NCI-H345 (cell line): ENCODE data around the gene PRDM16.
A peak's percentile ranks its signal among the peaks of the same experiment; 100 is the strongest.

ENCODE experiments used
- DNase-seq: peaks from one replicate; lab custom pipeline; 2025; lab: John Stamatoyannopoulos, UW

The PRDM16 gene

GRCh38 chr1:3475839-3476573, 407.0 kb downstream of the PRDM16 start:
- no peak for DNase-seq

- DNase-seq: no peak
Measured at GRCh38 chr1:3476666-3477065, 407.7 kb downstream of the PRDM16 start.

GRCh38 chr1:3477241-3477995, 408.4 kb downstream of the PRDM16 start:
- DNase-seq: no peak

- no peak for DNase-seq
Measured at GRCh38 chr1:3478187-3478586, 409.2 kb downstream of the PRDM16 start.

GRCh38 chr1:3479511-3480368, 410.7 kb downstream of the PRDM16 start:
- DNase-seq: no peak

- no peak for DNase-seq
Measured at GRCh38 chr1:3480369-3480719, 411.3 kb downstream of the PRDM16 start.

- no peak for DNase-seq
Measured at GRCh38 chr1:3481046-3481445, 412.0 kb downstream of the PRDM16 start.

GRCh38 chr1:3481836-3482375, 412.9 kb downstream of the PRDM16 start:
- DNase-seq: no peak

- DNase-seq: no peak
Measured at GRCh38 chr1:3482378-3482849, 413.4 kb downstream of the PRDM16 start.

GRCh38 chr1:3483380-3483779, 414.4 kb downstream of the PRDM16 start:
- DNase-seq: no peak

GRCh38 chr1:3483801-3484444, 414.9 kb downstream of the PRDM16 start:
- peak; percentile 38 for DNase-seq

GRCh38 chr1:3485016-3485415, 416.0 kb downstream of the PRDM16 start:
- no peak for DNase-seq
